Stimulated activated CD4-positive, alpha-beta T cell treated with anti-CD3 and anti-CD28 coated beads, Interleukin-12 subunit alpha, Interleukin-12 subunit beta, amount 100 ng/mL, for 48 hours (primary cell): ENCODE measurements around the gene SNX10.

Source experiments
- DNase-seq, 3 donors: peaks; one replicate each; pipeline ENCODE4 v3.0.0-alpha.2; 2020; ENCODE audit warnings: low read depth in 2 of 3, low spot score in 1 of 3

The SNX10 gene

GRCh38 chr7:26334166-26334859, 42.7 kb downstream of the SNX10 start:
- DNase-seq: no peak

- no peak for DNase-seq
Measured at GRCh38 chr7:26337232-26337865, 45.7 kb downstream of the SNX10 start.

DNA sequence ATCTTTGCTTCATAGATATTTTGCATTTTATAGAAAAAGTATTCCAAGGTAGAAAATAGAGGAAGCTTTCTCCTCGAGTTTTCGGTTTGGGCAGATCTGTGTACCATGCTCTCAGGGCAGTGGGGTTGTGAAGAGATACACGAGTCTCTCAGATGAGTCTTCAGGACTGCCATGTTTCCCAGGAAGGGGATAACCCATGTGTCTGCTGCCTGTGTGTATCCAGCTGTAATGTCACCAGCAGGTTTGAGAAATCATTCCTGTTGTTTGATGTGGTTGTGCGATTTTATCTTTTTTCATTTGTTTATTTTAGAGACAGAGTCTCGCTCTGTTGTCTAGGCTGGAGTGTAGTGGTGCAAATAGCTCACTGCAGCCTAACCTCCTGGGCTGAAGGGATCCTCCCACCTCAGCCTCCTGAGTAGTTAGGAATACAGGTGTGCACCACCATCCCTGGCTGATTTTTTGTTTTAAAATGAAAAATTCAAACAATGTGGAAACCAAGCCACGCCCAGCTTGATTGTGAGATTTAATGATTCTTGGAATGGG, 48.9 kb downstream of the SNX10 start:
- no peak for DNase-seq

DNA sequence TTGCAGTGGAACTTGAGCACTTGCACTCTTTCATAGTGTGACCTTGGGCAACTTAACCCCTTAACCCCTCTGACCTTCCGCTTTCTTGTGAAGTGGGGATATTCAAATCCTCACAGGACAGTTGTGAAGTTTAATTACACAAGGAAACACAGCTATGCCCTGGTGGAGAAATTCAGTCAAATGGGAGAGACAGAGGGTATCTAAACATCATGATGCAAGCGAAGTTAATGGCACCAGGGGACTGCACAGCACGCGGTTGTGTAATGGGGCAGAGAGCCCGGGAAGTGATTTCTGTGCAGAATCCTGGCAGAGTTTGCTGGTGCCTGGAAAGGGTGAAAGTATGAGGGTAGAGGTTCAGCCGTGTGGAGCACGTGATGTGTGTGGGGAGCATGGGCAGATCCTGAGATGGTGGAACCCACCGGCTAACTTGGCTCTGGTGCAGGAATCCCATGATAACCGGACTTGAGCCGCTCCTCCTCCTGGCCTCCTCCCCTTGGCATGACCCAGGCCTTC, 51.7 kb downstream of the SNX10 start:
- DNase-seq: no peak

- DNase-seq: no peak
Measured at GRCh38 chr7:26343837-26344236, 52.2 kb downstream of the SNX10 start.

GRCh38 chr7:26345202-26345601, 53.5 kb downstream of the SNX10 start:
- DNase-seq: no peak

GRCh38 chr7:26345837-26346236, 54.2 kb downstream of the SNX10 start:
- DNase-seq: no peak

GRCh38 chr7:26346611-26347203, 55.0 kb downstream of the SNX10 start:
- DNase-seq: no peak

DNA sequence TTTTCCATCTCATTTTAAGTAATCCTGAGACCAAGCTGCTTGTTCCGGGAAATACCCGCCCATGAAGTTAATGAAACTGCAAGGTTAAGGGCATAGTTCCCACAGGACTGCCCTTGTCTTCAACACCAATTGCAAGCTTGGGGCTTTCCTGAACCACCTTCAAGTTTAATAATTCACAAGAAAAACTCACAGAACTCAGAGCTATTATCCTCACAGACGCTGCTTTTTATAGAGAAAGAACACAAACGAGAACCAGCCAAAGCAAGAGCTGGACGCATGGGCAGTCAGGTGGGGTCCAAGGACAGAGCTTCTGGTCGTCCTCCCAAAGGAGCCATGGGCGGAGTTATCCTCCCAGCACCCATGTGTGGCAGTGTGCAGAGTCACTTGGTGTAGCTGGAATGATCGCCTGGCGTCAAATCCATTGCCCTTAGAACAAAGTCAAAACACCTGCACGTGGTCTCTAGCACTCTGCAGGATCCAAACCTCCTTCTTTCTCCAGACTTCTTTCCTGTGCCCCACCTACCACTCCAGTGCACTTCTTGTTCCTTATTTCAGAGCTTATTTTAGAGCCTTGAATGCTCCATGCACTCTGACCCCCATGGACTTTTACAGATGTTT, 56.7 kb downstream of the SNX10 start:
- no peak for DNase-seq

DNA sequence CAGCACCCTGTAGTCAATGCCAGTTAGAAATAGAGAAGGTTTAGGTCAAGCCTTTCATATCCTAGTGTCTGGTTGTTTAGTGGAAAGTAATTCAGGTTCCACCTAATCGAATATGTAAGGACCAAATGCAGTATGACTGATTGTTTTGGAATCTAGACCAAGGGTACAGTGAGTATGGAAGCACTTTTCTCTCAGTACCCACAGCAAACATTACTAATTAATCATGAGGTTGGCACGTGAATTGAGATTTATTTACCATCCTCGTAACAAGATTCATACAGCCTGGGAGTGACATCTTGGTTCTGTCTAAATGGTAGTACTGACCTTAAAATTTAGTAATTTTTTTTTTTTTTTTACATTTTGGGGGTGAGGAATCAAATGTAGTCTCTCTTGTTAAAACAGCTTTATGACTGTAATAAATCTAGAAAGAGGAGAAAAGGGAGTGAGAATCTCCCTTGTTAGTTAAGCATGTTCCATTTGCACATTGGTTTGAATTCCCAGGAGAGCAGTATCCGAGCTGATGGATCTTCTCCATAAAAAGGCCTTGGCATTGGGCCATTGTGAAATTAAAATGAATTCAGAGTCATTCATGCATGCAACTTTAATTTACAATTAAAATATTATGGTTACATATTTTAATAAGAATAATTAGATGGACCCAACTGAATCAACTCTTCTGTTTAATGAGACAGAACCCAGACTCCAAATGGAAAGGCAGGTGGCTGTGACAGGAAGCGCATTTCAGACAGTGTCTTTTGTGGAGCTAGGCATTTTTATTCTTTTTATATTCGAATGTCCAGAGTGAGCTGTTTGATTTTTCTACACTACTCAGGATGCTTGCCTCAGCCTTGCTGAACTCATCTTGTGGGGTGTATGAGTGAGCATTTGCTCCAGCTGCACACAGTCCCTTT, 57.6 kb downstream of the SNX10 start:
- DNase-seq: no peak

GRCh38 chr7:26351171-26351570, 59.5 kb downstream of the SNX10 start:
- DNase-seq: no peak

GRCh38 chr7:26356229-26356628, 64.6 kb downstream of the SNX10 start:
- DNase-seq: no peak

DNA sequence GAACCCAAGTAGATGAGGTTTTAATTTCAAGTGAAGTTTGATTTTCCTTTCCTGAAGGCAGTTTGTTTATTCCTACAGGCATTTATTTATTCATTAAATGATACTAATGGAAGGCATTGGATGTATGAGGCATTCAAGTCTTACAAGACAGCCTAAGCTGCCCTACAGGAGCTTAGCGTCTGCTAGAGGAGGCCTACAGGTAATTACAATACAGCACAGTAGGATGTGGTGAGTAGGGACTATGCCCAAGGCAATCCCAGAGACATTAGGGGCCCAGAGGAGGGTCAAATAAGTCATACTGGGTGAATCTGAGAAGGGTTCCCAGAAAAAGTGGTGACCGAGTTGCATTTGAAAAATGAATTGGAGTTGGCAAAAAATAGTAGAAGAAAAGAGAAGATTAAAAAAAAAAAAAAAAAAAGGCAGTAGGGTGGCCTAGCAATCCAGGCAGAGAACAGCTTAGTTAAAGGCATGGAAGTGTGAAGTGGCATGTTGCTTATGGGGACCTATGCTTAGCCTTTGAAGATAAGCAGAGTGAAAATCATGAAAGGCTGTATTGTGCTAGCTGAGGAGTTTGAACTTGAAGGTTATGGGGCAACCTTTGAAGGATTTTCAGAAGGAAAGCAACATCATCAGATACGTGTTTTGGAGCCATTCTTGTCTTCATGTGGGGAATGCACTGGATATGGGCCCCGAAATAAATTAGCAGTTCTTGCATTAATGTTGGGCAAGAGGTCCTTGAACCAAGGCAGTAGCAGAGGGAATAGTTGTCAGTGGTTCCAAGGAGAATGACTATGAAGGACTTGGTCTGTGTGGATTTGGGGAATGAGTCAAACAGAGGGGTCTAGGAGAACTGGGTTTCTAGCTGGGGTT, 65.5 kb downstream of the SNX10 start:
- DNase-seq: no peak

DNA sequence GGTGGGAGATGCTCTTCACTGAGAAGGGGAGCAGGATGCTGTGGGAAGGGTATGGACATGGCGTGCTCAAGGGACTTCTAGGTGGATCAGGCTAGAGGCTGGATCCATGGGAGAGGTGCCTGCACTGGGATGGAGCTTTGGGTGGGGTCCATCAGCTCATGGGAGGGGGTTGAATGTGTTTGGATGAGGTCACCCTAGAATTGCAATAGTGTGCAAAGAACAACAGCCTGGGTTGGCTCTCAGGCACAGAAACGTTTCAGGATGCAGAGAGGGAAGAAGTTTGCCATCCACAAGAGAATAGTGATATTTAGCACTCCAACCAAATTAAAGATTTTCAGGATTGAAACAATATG, 66.1 kb downstream of the SNX10 start:
- DNase-seq: no peak

- DNase-seq: no peak
Measured at GRCh38 chr7:26360650-26361049, 69.0 kb downstream of the SNX10 start.

DNA sequence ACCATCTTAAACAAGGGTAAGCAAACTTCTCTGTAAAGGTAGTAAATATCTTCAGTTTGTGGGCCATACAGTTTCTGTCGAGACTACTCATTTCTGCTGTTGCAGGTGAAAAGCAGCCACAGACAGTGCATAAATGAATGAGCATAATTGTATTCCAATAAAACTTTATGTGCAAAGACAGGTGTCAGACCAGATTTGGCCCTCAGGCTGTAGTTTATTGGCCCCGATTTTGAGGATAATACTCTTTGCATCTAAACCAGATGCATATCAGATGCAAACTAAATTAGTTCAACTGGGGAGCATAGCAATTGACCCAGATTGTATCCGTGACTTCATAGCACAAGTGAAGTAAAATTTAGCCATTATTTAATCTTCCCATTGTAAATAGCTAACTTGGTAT, 70.0 kb downstream of the SNX10 start:
- DNase-seq: no peak

DNA sequence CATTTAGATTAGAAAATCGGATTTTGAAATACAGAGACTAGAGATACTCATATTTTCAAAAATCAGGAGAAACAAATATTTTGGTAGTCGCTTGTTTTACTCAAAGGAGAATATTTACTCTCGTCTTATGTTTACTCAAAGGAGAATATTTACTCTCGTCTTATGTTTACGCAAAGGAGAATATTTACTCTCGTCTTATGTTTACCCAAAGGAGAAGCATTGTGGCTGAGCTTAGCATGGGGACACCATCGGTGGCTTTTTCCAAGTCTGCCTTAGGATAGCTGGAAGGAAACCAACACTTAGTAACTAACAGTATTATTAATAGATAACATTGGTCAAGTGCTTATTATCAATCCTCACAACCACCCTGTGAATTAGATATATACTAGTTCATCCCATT, 71.8 kb downstream of the SNX10 start:
- DNase-seq: no peak

DNA sequence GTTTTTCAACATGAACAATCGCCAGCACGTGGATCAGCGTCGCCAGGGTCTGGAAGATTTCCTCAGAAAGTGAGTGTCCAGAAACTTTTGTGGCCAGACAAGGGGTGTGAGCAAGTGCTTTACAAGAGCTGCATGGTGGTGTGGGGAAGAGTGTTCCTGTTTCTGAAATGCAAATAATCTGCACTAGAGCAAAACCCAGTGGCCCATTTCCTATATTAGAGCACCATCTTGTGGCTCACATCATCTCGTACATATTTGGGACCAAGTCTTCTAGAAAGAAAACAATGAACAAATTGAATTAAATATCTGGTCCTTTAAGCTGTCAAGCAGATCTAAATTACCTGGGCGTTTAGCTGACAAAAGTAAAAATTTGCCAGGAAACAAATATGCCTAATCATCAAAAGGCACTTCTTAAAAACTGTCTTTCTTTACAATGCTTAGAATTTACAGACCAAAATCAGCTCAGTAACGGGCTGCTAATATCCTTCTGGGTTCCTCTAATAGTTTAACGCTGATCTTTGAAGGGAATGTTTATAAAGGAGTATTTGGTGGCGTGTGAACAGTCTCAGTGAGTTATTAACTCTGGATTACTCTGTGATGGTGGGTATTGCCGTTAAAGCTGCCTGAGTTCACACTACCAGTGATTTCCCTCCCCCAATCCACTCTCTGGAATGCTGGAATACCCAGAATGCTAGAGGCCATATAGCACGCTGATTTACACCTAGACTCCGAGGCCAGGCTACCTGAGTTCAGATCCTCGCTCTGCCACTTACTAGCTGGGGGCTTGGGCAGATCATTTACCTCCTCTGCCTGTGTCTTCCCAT, 73.6 kb downstream of the SNX10 start:
- DNase-seq: peak; percentile 8 to 50 (median 12)

GRCh38 chr7:26365901-26366275, 74.2 kb downstream of the SNX10 start:
- no peak for DNase-seq
